Glutamatergic neuron (in vitro differentiated cells): ENCODE results near the gene SHLD1. TPM values are rescaled to one million over a fixed set of nuclear protein-coding genes. Genes with fewer than 3 reads are reported as not detected.

ENCODE experiments used
- DNase-seq: peaks from one replicate; pipeline ENCODE4 v3.0.0; 2022
- H3K27ac Mint-ChIP-seq: one replicate; pipeline ENCODE4 v1.8.0; 2020; ENCODE audit warnings: mild to moderate bottlenecking, mixed read lengths, inconsistent platforms; ENCODE audit not compliant: unreplicated experiment
- H3K27me3 Mint-ChIP-seq: one replicate; pipeline ENCODE4 v1.8.0; 2020; ENCODE audit warnings: mild to moderate bottlenecking, moderate library complexity, mixed read lengths, inconsistent platforms; ENCODE audit not compliant: unreplicated experiment
- H3K36me3 Mint-ChIP-seq: one replicate; pipeline ENCODE4 v1.8.0; 2020; ENCODE audit warnings: mild to moderate bottlenecking, mixed read lengths, inconsistent platforms; ENCODE audit not compliant: unreplicated experiment
- H3K4me1 Mint-ChIP-seq: one replicate; pipeline ENCODE4 v1.8.0; 2020; ENCODE audit warnings: mild to moderate bottlenecking, low read depth, mixed read lengths, inconsistent platforms; ENCODE audit not compliant: unreplicated experiment
- H3K4me3 Mint-ChIP-seq: one replicate; pipeline ENCODE4 v1.8.0; 2020; ENCODE audit warnings: mild to moderate bottlenecking, mixed read lengths, inconsistent platforms; ENCODE audit not compliant: unreplicated experiment
- H3K9me3 Mint-ChIP-seq: one replicate; pipeline ENCODE4 v1.8.0; 2020; ENCODE audit warnings: mild to moderate bottlenecking, moderate library complexity, mixed read lengths, inconsistent platforms; ENCODE audit not compliant: unreplicated experiment
- total RNA-seq: library from RNA; stranded (reverse); fragmentation: NEBNext Ultra II Directional; extraction: Animal tissue kit (Norgen Biotek cat#: 25700); gene quantifications from one replicate; pipeline ENCODE4 v1.2.1, GENCODE V29; 2021; ENCODE audit not compliant: unreplicated experiment
- TF ChIP-seq, protein P1 (sequence below): fragments of 200-600 bp; sonication (generic); IDR thresholded peaks from one replicate; pipeline ENCODE4 v1.5.0; 2021; ENCODE audit not compliant: partially characterized antibody, unreplicated experiment

Gene SHLD1
- total RNA-seq, 1 donor from 2014 or later, result 4.0 TPM

DNA sequence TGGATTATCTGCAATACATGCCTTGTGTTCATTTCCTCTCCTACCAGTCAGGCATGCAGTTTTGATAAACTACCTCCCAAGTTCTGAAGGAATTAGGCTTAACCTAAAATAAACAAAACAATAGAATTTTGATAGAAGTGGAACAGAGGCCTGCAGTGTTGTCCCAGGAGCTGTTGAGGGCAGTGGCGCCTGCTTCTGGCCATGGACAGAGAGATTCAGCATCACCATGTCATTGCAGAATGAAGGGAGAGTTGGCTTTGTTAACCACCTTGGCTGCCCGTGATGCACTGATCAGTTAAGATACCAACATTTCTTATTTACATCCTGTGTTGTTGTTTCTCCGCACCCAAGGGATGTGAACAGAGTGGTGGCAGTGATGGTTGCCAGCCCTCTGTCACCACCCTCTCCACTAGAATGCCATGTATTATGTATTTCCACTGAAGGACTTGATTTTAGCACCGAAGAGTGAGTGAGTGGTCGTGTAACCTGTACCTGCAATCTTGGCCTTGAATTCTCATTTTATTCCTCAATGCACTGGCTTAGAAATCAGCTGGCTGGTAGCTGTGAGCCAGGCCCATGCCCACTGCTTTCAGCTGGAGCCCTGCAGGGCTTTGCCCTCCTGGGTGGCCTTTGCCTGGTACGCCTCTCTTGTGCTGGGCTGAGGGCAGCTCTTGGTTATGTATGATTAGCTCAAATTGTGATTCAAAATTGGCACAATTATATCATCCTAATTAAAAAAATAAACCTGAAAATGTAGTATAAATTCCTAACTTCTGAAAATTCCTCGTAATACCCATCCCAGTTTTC is 56.5 kb downstream of the SHLD1 start:
- no peak overlapping the region for H3K27ac Mint-ChIP-seq
- no peaks in the 10 kb centered on the region for H3K4me1 Mint-ChIP-seq

DNA sequence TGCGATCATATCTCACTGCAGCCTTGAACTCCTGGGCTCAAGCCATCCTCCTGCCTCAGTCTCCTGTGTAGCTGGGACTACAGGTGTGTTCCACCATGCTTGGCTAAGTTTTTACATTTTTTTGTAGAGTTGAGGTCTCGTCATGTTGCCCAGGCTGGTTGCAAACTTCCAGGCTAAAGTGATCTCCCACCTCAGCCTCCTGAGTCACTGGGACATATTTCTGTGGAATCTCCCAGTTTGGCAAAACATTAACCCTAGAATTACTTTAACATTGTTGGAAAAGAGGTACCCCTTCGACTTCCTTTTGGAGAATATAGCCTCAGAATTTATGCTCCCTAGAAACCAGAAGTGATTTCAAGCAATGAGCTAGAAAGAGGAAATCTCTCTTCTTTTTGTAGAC is 57.2 kb downstream of the SHLD1 start:
- Mint-ChIP-seq H3K36me3 (no peaks in the 10 kb centered on the region), H3K4me3 (no peak overlapping the region), H3K4me1 (no peaks in the 10 kb centered on the region), H3K9me3 (no peaks in the 10 kb centered on the region), H3K27me3 (peaks cover 2% of the 10 kb centered on the region), H3K27ac (no peak overlapping the region)
- DNase-seq, result no peak
- TF ChIP-seq, protein P1, sequence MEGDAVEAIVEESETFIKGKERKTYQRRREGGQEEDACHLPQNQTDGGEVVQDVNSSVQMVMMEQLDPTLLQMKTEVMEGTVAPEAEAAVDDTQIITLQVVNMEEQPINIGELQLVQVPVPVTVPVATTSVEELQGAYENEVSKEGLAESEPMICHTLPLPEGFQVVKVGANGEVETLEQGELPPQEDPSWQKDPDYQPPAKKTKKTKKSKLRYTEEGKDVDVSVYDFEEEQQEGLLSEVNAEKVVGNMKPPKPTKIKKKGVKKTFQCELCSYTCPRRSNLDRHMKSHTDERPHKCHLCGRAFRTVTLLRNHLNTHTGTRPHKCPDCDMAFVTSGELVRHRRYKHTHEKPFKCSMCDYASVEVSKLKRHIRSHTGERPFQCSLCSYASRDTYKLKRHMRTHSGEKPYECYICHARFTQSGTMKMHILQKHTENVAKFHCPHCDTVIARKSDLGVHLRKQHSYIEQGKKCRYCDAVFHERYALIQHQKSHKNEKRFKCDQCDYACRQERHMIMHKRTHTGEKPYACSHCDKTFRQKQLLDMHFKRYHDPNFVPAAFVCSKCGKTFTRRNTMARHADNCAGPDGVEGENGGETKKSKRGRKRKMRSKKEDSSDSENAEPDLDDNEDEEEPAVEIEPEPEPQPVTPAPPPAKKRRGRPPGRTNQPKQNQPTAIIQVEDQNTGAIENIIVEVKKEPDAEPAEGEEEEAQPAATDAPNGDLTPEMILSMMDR, result no peak

More for the DNA sequence above, 56.5 kb downstream of the SHLD1 start:
- Mint-ChIP-seq H3K4me3 (no peak overlapping the region), H3K27me3 (peaks cover 2% of the 10 kb centered on the region), H3K9me3 (no peaks in the 10 kb centered on the region), H3K36me3 (no peaks in the 10 kb centered on the region)
- no peak for DNase-seq
- TF ChIP-seq, protein P1, result no peak

DNA sequence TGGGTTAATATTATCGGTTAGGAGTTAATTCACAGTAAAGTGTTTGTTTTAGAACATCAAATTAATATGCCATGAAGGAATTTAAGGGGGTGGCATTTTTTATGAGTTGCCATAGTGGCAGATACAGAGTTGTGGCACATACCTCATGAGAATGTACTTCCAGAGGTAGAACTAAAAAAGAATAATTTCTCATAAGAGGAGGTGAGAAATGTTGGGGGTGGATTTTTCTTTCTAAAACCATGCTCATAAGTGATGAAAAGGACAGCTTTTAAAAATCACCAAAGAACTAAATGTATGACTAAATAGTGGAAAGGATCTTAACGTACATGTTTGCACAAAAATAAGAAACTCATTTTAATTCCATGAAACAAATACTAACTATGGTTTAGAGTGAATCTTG is 58.7 kb downstream of the SHLD1 start:
- H3K4me3 Mint-ChIP-seq, result no peak overlapping the region
- TF ChIP-seq, protein P1, result no peak
- no peaks in the 10 kb centered on the region for H3K9me3 Mint-ChIP-seq
- peaks cover 2% of the 10 kb centered on the region for H3K27me3 Mint-ChIP-seq
- no peak overlapping the region for H3K27ac Mint-ChIP-seq
- H3K4me1 Mint-ChIP-seq, result no peaks in the 10 kb centered on the region
- H3K36me3 Mint-ChIP-seq, result no peaks in the 10 kb centered on the region
- no peak for DNase-seq

DNA sequence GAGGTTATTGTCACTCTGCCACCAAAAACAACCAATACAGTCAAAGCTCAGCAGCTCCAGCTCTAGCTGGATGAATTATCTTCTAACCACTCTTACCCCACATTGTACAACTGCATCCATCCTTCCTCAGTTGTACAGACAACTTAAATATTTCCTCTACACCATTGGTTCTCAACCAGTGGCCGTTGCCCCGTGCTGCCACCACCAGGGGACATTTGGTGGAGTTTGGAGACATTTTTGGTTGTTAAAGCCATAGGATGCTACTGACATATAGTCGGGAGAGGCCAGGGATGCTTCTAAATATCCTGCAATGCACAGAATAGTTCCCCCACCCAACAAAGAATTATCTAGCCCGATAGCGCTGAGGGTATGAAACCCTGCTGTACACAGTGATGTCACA is 59.3 kb downstream of the SHLD1 start:
- Mint-ChIP-seq H3K4me3 (no peak overlapping the region), H3K27ac (no peak overlapping the region), H3K27me3 (peaks cover 2% of the 10 kb centered on the region), H3K36me3 (no peaks in the 10 kb centered on the region), H3K9me3 (no peaks in the 10 kb centered on the region), H3K4me1 (no peaks in the 10 kb centered on the region)
- no peak for DNase-seq
- TF ChIP-seq, protein P1, result no peak

DNA sequence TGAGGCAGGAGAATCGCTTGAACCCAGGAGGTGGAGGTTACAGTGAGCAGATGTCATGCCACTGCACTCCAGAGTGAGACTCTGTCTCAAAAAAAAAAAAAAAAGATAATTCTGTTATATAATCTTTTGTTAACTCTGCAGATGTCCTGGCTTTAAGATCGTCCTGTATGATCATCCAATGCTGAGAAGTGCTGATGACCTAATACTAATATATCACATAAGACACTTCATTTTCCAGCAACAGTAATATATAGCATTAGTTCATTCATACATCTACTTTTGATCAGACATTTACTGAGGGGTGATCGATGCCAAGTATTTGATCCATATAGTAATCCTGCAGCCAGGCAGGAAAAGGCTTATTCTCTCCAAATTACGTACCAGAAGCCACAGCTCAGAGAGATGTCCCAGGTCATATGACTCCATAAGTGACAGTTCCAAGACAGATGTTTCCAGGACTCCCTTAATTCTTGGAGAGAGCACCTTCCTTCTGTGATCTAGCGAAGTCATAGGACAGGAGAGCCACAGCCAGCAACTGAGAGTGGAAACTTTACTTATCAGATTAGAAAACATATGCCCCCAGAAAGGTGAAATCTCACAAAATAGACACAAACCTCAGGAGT is 60.7 kb downstream of the SHLD1 start:
- no peaks in the 10 kb centered on the region for H3K36me3 Mint-ChIP-seq
- H3K27ac Mint-ChIP-seq, result no peak overlapping the region
- DNase-seq, result no peak
- H3K9me3 Mint-ChIP-seq, result no peaks in the 10 kb centered on the region
- TF ChIP-seq, protein P1, result no peak
- H3K4me3 Mint-ChIP-seq, result no peak overlapping the region
- no peaks in the 10 kb centered on the region for H3K4me1 Mint-ChIP-seq
- peaks cover 2% of the 10 kb centered on the region for H3K27me3 Mint-ChIP-seq
